GM18519 (cell line): ENCODE data around the gene APOL6.

Experiments used
- ATAC-seq: cut with Tn5 transposase; IDR thresholded peaks from one replicate; pipeline ENCODE4 v1.9.1; 2021; ENCODE audit warnings: mild to moderate bottlenecking, moderate library complexity; ENCODE audit not compliant: unreplicated experiment, low FRiP score

The APOL6 gene

GRCh38 chr22:35648066-35649025 lies at the start of gene APOL6:
Gene APOL6, plus strand, starts transcription at chr22:35648446. Its CDS starts 7,980 bp downstream, at chr22:35656426.
- ATAC-seq, result no peak

GRCh38 chr22:35599364-35599763 lies 48.9 kb upstream of the APOL6 start:
- ATAC-seq, result no peak

GRCh38 chr22:35600476-35600875 lies 47.8 kb upstream of the APOL6 start:
- ATAC-seq, result no peak

DNA sequence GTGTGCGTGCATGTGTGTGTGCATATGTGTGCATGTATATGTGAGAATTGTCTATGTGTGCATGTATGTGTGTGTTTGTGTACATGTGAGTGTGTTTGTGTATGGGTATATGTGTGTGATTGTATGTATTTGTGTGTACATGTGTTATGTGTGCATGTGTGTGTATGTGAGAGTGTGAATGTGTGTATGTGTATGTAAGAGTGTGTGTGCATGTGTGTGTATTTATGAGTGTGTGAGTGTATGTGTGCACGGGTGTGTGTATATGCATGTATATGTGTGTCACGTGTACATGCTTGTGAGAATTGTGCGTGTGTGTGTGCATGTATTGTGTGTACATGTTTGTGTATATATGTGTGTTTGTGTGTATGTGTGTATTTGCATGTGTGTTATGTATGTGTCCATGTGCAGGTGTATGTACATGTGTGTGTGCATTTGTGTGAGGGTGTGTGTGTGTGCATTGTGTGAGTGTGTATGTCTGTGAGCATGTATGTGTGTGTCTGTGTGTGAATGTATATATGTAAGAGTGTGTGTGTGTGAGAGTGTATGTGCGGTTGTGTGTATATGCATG lies 47.1 kb upstream of the APOL6 start:
- ATAC-seq, result no peak

DNA sequence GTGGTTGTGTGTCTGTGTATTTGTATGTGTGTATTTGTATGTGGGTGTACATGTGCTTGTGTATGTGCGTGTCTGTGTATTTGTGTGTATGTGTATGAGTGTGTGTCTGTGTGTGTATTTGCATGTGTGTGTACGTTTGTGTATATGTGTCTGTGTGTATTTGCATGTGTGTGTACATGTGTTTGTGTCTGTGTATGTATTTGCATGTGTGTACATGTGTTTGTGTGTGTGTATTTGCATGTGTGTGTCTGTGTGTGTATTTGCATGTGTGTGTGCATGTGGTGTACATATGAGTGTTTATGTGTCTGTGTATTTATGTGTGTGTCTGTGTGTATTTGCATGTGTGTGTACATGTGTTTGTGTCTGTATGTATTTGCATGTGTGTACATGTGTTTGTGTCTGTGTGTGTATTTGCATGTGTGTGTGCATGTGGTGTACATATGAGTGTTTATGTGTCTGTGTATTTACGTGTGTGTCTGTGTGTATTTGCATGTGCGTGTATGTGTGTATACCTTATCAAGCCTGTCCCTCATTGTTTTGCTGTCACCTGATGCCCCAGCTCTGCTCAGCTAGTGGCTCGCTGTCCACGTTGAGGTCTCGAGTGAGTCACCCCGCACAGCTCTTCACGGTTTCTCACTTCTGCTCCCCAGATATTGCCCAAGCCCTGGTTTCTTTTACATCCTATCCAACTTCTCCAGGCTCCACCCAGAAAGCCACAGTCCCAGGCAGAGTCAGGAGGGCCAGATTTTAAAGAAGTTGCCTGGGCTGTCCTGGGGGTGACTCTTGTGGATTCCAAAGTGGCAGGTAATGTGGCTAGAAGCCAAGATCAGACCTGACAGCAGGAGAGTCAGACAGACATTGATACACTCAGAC lies 46.3 kb upstream of the APOL6 start:
- ATAC-seq, result no peak

DNA sequence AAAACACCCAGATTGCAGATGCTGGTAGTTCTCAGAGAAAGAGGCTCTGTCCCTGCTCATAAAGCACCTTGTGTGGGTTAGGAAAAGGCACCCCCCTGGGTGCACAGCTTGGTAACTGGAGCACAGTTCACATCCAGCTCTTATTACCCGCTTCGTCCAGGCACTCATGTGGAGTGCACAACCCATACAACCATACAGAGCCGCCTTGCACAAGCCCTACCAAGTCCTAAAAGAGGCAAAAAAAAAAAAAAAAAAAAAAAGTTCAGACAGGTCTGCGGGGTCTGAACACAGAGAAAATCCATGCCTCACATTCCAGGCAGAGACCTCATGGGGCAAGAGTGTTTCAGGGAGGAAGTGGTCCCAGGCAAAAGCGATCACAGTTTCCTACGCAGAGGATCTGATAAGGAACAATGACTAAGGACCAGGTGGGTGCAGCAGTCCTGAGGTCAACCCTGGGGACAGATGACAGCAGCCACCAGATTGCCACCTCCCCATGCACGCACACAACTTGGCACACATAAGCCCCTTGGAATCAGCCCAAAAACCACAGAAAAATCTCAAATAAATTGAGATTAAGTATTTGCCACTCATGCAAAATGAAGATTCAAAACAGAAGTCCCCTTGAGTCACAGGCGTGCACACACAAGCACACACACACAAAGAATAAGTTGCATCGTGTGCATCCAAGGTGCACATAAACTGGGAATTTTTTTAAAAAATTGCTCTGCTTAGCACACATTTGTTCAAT lies 43.5 kb upstream of the APOL6 start:
- ATAC-seq, result no peak

DNA sequence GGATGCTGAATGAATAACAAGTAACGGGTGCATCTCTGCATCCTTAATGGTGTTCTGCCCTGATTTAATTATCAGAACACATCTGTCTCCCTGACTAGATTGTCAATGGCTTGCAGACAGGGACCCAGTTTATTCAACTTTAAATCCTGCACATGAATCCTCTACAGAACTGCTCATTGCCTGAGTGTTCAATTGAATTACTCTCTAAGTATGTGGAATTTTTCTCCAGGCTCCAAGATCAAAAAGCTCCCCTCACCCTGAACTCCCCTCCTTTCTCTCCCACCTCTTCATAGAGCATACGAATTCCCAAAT lies 42.9 kb upstream of the APOL6 start:
- no peak for ATAC-seq

DNA sequence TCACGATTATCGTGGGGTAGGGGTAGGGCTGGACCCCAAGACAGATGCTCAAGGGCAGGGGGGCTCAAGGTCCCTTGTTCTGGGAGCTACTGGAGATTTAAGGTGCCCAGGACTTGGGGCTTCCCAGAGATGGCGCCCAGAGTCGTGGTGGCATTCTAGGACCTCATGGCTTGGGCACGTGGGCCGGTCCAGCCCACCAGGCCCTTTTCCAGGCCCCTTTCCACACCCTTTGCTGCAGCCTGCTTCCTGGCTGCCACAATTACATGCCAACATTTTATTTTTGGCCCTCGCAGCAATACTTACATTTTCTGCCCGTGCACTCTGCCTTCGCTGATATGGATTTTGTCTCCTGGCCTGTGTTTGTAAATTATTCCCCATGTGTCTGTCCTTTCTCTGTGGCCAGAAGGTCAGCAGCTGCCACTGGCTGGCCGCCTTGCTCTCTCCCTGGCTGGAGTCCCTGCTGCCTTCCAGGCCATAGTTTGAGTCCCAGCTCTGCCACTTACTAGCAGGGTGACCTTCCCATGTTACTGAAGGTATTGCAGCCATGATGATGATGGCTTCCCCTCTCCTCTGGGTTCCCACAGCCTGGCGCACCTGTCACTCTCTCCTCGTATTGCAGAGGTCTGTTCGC lies 42.3 kb upstream of the APOL6 start:
- no peak for ATAC-seq

- no peak for ATAC-seq
These were observed 41.3 kb upstream of the APOL6 start for GRCh38 chr22:35606916-35607315.

- no peak for ATAC-seq
These were observed 40.2 kb upstream of the APOL6 start for GRCh38 chr22:35608088-35608487.

GRCh38 chr22:35609261-35609660 lies 39.0 kb upstream of the APOL6 start:
- no peak for ATAC-seq

GRCh38 chr22:35609761-35610160 lies 38.5 kb upstream of the APOL6 start:
- ATAC-seq, result no peak

GRCh38 chr22:35610741-35611140 lies 37.5 kb upstream of the APOL6 start:
- ATAC-seq, result no peak

- ATAC-seq, result no peak
These were observed 36.9 kb upstream of the APOL6 start for GRCh38 chr22:35611200-35611890.

- no peak for ATAC-seq
These were observed 36.2 kb upstream of the APOL6 start for GRCh38 chr22:35611891-35612576.

GRCh38 chr22:35612903-35613302 lies 35.3 kb upstream of the APOL6 start:
- no peak for ATAC-seq

GRCh38 chr22:35614404-35614803 lies 33.8 kb upstream of the APOL6 start:
- no peak for ATAC-seq

DNA sequence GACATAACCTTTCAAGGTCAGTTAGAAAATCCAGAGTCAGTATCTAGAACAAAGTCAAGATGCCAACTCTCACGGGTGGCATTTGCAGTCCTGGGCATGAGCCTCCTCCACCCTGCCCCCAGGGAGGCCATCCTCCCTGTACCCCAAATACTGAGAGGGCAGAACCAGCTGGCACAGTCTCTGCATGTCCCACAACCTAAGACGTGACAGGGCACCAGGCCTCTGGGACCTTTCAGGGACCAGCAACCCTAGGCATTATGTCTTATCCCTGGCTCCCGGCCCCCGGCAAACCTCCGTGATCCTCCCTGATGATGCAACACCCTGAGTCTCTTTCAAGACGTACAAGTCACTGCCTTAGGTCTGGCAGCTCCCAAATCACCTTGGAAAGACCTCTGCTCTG lies 33.1 kb upstream of the APOL6 start:
- ATAC-seq, result no peak

GRCh38 chr22:35616043-35616442 lies 32.2 kb upstream of the APOL6 start:
- no peak for ATAC-seq
